Smooth muscle cell (in vitro differentiated cells): ENCODE measurements around the gene GLYAT. TPM values are rescaled to one million over a fixed set of nuclear protein-coding genes. Genes with fewer than 3 reads are reported as not detected.

Experiments
- DNase-seq: peaks from one replicate; lab custom pipeline; 2025; ENCODE audit not compliant: unreplicated experiment; lab: John Stamatoyannopoulos, UW
- H2AFZ ChIP-seq: fragments of 200-600 bp; sonication (generic); 2 replicates; pipeline ENCODE4 v1.6.0; 2016; ENCODE audit warnings: antibody characterized with exemption, low read depth, mild to moderate bottlenecking
- H3F3A ChIP-seq: fragments of 200-600 bp; sonication (generic); 2 replicates; pipeline ENCODE4 v1.6.0; 2017; ENCODE audit warnings: antibody characterized with exemption, low read depth
- H3K27ac ChIP-seq: fragments of 200-600 bp; sonication (generic); 2 replicates; pipeline ENCODE4 v1.5.1; 2016; ENCODE audit warnings: low read depth, mild to moderate bottlenecking
- H3K27me3 ChIP-seq: fragments of 200-600 bp; sonication (generic); 2 replicates; pipeline ENCODE4 v1.6.1; 2016; ENCODE audit warnings: low read depth, mild to moderate bottlenecking
- H3K36me3 ChIP-seq: fragments of 200-600 bp; sonication (generic); 2 replicates; pipeline ENCODE4 v1.5.1; 2016; ENCODE audit warnings: low read depth
- H3K4me1 ChIP-seq: fragments of 200-600 bp; sonication (generic); 2 replicates; pipeline ENCODE4 v1.5.1; 2016; ENCODE audit warnings: low read depth
- H3K4me2 ChIP-seq: fragments of 200-600 bp; sonication (generic); 2 replicates; pipeline ENCODE4 v1.6.0; 2016; ENCODE audit warnings: mild to moderate bottlenecking
- H3K4me3 ChIP-seq: fragments of 200-600 bp; sonication (generic); 2 replicates; pipeline ENCODE4 v1.5.1; 2016; ENCODE audit warnings: mild to moderate bottlenecking
- H3K79me2 ChIP-seq: fragments of 200-600 bp; sonication (generic); 2 replicates; pipeline ENCODE4 v1.6.0; 2016; ENCODE audit warnings: low read depth, mild to moderate bottlenecking
- H3K9ac ChIP-seq: fragments of 200-600 bp; sonication (generic); 2 replicates; pipeline ENCODE4 v1.6.0; 2016; ENCODE audit warnings: low read depth
- H3K9me3 ChIP-seq: fragments of 200-600 bp; sonication (generic); replicated peaks from 2 replicates; pipeline ENCODE4 v1.5.1; 2016; ENCODE audit warnings: low read depth
- H4K20me1 ChIP-seq: fragments of 200-600 bp; sonication (generic); 2 replicates; pipeline ENCODE4 v1.6.0; 2016; ENCODE audit warnings: low read depth
- WGBS: methylation state at CpG from one replicate; pipeline ENCODE4 v1.1.7; 2016; ENCODE audit warnings: low lambda C conversion rate; 5-methylcytosine and 5-hydroxymethylcytosine counted together
- polyA plus RNA-seq: library from polyadenylated mRNA; unstranded; fragments of >200 nt; fragmentation: Nextera tagmentation; extraction: Ambion mirVana; gene quantifications from 2 replicates; pipeline ENCODE4 v1.2.1, GENCODE V29; 2016
- total RNA-seq: library from RNA; depleted of rRNA; stranded (reverse); fragments of >200 nt; gene quantifications from 2 replicates; pipeline ENCODE4 v1.2.3, GENCODE V29; 2014
- TF ChIP-seq, protein P1 (sequence below): fragments of 200-600 bp; sonication (generic); IDR thresholded peaks from 2 replicates; pipeline ENCODE4 v1.5.1; 2017; ENCODE audit warnings: borderline replicate concordance, mild to moderate bottlenecking, antibody characterized with exemption; ENCODE audit not compliant: insufficient read depth, poor library complexity, severe bottlenecking

Gene GLYAT
- total and polyA plus RNA-seq, 2 experiments from 2014 or later, result not detected

DNA sequence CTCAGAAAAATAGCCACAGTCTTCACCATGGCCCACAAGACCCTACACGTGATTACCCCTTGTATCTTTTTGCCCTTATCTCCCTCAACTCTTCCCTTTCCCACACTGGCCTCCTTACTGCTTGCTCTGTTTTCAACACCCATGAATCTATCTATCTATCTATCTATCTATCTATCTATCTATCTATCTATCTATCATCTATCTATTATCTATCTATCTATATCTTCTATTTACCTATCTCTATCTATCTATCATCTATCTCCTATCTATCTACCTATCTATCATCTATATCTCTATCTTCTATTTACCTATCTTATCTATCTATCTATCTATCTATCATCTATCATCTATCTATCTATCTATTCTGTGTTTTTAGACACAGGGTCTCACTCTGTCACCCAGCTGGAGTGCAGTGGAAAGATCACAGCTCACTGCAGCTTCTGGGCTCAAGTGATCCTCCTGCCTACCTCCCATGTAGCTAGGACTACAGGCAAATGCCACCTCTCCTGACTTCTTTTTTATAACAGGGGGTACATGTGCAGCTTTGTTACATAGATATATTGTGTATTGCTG is 55.1 kb downstream of the GLYAT start:
- H3K4me1 ChIP-seq, result no peaks in the 10 kb centered on the region
- no peaks in the 10 kb centered on the region for H3F3A ChIP-seq
- H3K9me3 ChIP-seq, result no peaks in the 10 kb centered on the region
- H2AFZ ChIP-seq, result no peak overlapping the region
- no peaks in the 10 kb centered on the region for H3K79me2 ChIP-seq
- WGBS, result 65% methylated on average over 1 of the region's 1 CpG
- no peak overlapping the region for H3K9ac ChIP-seq
- no peak overlapping the region for H3K27ac ChIP-seq
- no peak overlapping the region for H3K4me2 ChIP-seq
- H3K36me3 ChIP-seq, result no peaks in the 10 kb centered on the region
- no peak overlapping the region for H3K4me3 ChIP-seq
- H4K20me1 ChIP-seq, result no peaks in the 10 kb centered on the region
- TF ChIP-seq, protein P1, sequence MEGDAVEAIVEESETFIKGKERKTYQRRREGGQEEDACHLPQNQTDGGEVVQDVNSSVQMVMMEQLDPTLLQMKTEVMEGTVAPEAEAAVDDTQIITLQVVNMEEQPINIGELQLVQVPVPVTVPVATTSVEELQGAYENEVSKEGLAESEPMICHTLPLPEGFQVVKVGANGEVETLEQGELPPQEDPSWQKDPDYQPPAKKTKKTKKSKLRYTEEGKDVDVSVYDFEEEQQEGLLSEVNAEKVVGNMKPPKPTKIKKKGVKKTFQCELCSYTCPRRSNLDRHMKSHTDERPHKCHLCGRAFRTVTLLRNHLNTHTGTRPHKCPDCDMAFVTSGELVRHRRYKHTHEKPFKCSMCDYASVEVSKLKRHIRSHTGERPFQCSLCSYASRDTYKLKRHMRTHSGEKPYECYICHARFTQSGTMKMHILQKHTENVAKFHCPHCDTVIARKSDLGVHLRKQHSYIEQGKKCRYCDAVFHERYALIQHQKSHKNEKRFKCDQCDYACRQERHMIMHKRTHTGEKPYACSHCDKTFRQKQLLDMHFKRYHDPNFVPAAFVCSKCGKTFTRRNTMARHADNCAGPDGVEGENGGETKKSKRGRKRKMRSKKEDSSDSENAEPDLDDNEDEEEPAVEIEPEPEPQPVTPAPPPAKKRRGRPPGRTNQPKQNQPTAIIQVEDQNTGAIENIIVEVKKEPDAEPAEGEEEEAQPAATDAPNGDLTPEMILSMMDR, result no peak
- H3K27me3 ChIP-seq, result no peaks in the 10 kb centered on the region
- no peak for DNase-seq

DNA sequence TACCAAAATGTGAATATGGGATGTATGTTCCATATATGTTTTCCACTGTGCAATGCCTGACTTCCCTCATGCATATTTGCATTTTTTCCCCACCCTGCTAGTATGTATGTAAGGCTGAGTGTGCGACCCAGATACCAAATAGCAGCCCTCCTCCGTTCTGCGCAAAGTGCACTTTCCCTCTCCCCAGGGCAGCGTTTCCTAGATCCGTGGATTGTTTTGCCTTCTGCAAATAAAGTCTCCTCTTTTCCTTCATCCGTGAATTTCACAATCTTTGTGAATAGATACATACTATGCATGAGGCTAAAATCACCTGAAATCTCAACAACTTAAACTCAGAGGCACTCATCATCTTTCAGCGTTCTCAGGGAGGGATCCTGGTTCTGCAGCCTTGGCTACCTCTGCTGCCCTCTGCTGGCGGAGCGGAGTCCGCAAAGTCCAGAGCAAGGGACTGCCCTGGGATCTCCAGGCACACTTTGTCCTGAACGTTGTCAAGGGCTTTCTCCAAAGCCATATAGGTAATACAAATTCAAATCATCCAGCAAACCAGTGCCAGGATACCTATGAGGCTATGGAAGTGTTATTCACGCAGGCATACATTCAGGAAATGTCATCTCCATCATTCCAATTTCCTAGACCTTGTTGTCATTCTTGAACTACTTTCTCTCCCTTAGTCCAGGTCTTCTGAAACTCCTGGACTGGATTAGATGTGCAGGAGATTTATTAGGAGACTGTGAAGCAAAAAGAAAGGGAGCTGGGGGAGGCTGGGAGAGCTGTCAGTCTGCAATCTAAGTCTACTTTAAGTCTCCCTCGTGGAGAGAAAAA is 56.2 kb downstream of the GLYAT start:
- WGBS, result 42% methylated on average over 13 of the region's 13 CpGs
- H3K4me3 ChIP-seq, result no peak overlapping the region
- H3K4me2 ChIP-seq, result no peak overlapping the region
- H3K9me3 ChIP-seq, result no peaks in the 10 kb centered on the region
- no peaks in the 10 kb centered on the region for H3K79me2 ChIP-seq
- no peak overlapping the region for H3K27ac ChIP-seq
- H3K36me3 ChIP-seq, result no peaks in the 10 kb centered on the region
- no peak overlapping the region for H2AFZ ChIP-seq
- no peaks in the 10 kb centered on the region for H3K4me1 ChIP-seq
- H3F3A ChIP-seq, result no peaks in the 10 kb centered on the region
- no peak for DNase-seq
- H3K27me3 ChIP-seq, result no peaks in the 10 kb centered on the region
- TF ChIP-seq, protein P1, result peak; percentile 87
- H4K20me1 ChIP-seq, result no peaks in the 10 kb centered on the region
- H3K9ac ChIP-seq, result no peak overlapping the region

DNA sequence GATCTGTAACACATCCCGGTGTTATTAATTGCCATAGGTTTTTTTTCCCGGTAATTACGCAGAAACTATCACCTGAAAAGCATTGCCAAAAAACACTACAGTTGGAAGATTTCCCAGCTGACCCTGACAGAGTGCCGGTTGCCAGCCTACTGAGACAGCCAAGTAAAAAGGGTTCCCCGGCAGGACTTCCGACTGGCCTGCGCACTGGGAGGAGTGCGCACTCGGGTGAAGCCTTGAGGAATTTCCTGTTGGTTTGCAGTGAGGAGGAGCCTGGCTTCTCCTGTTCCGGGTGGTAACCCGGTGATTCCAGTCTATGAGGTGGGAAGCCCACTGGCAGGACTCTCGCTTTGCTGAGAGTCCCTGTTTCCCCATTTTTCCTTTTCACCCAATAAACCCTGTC is 57.1 kb downstream of the GLYAT start:
- no peak overlapping the region for H3K27ac ChIP-seq
- H3K36me3 ChIP-seq, result no peaks in the 10 kb centered on the region
- no peaks in the 10 kb centered on the region for H3K9me3 ChIP-seq
- H3K4me2 ChIP-seq, result no peak overlapping the region
- no peak for DNase-seq
- TF ChIP-seq, protein P1, result no peak
- no peaks in the 10 kb centered on the region for H3K4me1 ChIP-seq
- no peak overlapping the region for H3K4me3 ChIP-seq
- WGBS, result 89% methylated on average over 12 of the region's 12 CpGs
- H3K27me3 ChIP-seq, result no peaks in the 10 kb centered on the region
- H3K9ac ChIP-seq, result no peak overlapping the region
- no peaks in the 10 kb centered on the region for H4K20me1 ChIP-seq
- no peaks in the 10 kb centered on the region for H3K79me2 ChIP-seq
- H2AFZ ChIP-seq, result no peak overlapping the region
- H3F3A ChIP-seq, result no peaks in the 10 kb centered on the region
